GM19452 (cell line): Measurements from ENCODE around the gene GLIPR1.
"Not testable (repeated sequence)": the region's sequence is repeated elsewhere in the genome, so short reads cannot be mapped to it uniquely, and the experiment has no call there.

ENCODE experiments used
- ATAC-seq: cut with Tn5 transposase; IDR thresholded peaks from one replicate; pipeline ENCODE4 v1.9.1; 2021; ENCODE audit not compliant: unreplicated experiment

GLIPR1 gene

GRCh38 chr12:75471902-75472890, 8.4 kb upstream of the GLIPR1 start:
- ATAC-seq, result no peak

DNA sequence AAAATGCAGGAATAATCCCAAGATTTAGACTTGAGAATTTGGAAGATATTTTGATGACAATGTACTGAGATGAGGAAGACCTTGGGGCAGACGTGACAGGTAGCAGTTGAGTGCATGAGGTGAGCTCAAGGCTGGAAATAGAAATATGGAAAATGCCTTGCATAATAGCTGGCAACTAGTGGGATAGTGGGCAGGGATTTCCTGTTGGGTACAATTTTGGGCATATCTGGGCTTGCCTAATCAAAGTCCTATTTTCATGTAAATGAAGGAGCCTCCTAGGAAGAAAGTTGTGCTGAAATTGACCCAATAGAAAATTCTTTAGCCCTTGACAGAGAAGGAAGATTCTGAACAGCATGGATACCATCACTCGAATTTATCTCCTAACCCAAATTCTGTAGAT, 6.4 kb upstream of the GLIPR1 start:
- no peak for ATAC-seq

DNA sequence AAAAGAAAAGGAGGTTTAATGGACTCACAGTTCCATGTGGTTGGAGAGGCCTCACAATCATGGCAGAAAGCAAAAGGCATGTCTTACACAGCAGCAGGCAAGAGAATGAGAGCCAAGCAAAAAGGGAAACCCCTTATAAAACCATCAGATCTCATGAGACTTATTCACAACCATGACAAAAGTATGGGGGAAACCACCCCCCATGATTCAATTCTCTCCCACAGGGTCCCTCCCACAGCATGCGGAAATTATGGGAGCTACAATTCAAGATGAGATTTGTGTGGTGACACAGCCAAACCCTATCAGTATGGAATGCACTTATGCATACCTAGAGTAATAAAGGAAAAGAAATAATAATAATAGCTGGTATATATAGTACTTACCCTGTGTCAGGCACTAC, 4.5 kb upstream of the GLIPR1 start:
- no peak for ATAC-seq

DNA sequence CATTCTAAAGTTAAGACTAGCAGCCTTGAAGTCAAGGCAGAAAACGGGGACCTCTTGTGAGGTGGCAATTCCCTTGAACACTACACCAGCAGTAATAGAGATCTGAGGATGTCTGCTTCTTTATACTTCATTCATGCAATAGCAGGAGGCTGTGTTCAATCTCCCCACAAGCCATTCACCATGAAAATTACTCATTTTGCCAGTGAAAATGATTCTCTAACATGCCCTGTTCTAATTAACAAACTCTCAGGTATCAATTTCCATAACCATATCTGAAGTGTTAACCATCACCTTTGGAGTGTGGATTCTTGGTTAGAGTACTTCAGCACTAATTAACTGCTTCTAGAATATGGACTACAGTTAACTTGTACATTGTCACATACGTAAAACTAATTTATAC, 3.4 kb upstream of the GLIPR1 start:
- ATAC-seq, result no peak

DNA sequence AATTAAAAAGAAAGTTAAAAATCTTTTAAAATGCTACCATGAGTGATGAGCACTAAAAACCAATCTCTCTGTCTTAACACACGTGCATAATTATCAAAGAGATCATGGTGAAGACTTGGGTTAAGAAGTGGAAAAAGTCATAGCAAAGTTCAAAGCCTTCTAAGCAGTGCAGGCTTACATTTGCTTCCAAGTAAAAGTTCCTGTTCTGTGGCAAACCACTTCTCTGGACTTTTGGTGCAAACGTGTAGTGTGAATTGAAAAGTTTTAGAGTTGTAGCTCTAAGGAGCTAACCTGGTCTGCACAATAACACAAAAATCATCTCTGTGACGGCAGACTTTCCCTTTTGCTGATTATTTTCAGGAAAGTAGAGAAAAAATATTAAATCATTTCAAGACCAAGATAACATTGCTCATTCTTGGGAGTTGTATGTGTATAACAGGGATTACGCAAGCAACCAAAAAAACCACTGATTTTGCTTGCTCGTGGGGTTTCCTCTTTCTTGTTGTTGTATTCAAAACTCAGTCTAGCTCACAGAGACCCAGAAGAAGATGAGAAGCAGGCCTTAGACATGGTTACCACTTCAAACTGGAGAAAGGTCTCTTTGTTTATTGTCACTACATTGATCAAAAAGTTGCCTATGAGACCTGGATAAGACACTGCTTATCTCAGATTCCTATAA, 2.3 kb upstream of the GLIPR1 start:
- ATAC-seq, result peak; percentile 15

DNA sequence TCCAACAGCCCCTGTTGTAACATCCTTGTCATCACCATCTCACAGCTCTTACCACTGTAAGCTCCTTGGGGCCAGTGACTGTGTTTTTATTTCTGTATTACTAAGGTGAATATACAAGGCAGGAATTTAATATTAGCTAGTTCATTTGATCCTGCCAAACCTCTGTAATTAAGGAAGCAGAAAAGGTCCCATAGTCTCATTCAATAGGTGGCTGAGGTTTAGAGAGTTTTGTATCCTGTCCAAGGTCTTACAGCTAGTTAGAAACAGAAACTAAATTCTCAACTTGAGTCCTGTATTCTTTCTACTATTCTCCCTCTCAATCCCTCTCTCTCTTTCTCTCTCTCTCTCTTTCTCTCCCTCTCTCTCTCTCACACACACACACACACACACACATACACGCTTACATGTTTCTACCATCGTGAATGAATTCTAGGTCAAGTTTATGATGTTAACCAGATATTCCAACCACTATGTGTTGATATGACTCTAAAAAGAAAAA, 543 bp upstream of the GLIPR1 start:
- ATAC-seq, result peak; percentile 39

DNA sequence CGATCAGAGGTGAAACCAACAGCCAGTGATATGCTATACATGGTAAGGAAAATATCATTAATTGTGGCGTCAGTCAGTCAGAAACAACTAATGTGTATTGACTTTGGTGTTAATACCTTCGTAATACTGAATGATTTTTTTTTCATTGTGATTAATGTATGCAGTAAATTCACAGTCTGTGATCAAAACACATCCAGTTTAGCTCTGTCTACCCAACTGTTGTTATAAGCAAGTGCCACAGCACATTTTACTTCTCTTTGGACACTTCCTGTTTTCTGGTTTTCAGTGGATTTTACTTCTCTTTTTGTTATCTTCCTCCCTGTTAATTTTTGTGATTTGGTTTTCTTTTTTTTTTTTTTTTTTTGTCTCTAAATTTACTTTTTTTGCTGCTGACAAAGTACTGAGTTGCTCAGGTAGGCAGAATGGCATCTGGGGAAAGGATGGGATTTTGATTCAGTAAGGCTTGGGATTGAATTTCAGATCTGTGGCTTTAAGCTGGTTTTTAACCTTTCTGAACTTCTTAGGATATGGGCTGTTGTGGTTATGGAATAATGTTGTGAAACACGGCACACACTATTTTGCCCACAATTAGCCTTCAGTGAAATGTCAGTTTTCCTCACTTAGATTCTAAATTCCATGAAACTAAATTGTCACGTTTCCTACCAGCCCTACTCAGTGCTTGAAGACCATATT, 604 bp downstream of the GLIPR1 start:
- ATAC-seq, result peak; percentile 20

DNA sequence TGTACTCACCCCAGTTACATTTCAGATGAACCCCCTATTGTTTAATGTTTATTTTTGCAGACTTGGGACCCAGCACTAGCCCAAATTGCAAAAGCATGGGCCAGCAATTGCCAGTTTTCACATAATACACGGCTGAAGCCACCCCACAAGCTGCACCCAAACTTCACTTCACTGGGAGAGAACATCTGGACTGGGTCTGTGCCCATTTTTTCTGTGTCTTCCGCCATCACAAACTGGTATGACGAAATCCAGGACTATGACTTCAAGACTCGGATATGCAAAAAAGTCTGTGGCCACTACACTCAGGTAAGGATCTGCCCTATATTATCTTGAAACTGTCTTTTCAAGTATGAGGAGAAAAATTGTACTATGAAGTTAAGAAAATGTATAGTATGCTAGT, 1.2 kb downstream of the GLIPR1 start:
- no peak for ATAC-seq

- no peak for ATAC-seq
Measured at GRCh38 chr12:75482646-75483045, 2.1 kb downstream of the GLIPR1 start.

DNA sequence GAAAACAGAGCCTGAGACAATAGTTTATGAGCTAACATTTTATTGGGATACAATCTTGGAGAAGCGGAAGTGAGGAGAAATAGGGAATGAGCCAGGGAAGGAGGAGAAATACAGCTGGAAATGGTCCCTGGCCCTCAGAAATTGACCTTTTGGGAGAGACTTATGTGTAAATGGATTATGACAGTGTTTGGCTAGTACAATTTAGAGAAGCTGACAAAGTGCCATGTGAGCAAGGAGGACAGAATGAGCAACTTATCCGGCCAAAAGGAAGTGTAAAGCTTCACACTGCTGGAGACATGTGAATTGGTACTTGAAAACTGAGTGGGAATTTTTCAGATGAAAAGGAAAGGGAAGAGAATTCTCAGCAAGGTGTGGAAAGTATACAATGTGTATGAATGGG, 2.9 kb downstream of the GLIPR1 start:
- no peak for ATAC-seq

- ATAC-seq, result not testable (repeated sequence)
Measured at GRCh38 chr12:75484450-75484849, 3.9 kb downstream of the GLIPR1 start.

DNA sequence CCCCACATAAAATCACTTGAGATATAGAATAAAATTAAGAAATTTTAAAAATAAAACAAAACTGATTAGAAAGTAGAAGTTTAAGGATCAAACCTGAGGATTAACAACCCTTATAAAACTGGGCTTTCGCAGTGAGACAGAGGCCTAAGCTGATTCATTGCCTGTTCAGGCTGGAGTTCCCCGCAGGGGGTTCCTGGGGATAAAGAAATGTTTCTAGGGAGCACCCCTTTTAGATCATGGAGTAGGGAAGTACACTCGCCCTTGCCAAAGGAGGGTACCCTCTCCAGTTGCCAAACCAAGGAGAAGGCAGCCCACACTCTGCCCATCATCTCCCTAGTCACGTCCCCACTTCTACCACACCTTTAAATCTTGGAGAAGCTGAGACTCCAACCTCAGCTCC, 6.8 kb downstream of the GLIPR1 start:
- no peak for ATAC-seq

DNA sequence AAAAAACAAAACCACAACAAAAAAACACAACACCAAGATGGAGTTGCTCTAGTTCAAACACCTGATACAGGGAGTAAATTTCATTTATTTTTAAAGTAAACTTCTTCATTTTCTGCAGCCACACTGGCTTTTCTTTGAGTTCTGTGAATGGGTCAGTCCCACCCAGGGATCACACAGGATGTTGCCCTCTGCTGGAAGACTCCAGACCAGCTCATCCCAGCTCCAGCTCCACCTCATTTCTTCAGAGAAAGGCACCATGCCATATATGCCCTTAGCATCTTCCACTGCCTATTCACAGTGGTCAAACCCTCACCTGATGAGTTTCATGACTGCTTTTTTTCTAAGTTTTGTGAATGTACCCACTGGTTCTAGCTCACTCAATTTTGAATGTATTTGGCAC, 8.0 kb downstream of the GLIPR1 start:
- no peak for ATAC-seq

GRCh38 chr12:75489187-75489586, 8.6 kb downstream of the GLIPR1 start:
- no peak for ATAC-seq

GRCh38 chr12:75489613-75490210, 9.2 kb downstream of the GLIPR1 start:
- peak; percentile 57 for ATAC-seq

- no peak for ATAC-seq
Measured at GRCh38 chr12:75491169-75491568, 10.6 kb downstream of the GLIPR1 start.

DNA sequence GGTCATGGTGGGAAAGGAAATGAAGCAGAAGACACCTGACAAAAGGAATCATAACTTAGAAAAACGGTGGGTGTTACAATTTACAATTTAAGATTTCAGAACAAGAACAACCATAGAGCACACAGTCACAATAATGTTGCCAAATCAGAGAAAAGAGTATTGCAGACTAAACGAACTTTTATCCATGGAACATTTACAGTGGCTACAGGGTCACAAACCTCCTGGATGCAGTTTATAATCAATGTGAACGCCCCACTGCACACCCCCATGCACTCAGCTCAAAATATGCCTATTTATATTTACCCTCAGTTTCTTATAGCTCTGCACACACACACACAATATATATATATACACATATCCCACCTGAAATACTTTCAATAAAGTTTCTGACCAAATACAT, 22.9 kb downstream of the GLIPR1 start:
- ATAC-seq, result no peak

DNA sequence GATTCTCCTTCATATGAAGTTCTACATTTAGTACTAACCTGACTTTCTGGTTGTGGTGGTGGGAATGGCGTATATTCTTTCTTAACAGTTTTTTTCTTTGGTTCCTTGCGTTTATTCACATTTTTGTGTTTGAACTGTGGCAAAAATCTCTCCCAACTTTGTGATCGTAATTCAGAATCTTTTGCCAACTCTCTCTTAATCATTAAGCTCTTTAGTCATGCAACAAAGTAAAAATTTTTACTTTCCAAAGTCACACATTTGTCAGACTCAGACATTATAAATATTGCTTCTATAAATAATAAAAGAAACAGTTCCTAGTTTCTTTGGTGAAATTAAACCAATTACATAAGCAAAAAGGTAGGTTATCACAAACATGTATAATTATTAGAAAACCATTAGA, 23.3 kb downstream of the GLIPR1 start:
- no peak for ATAC-seq

GRCh38 chr12:75505706-75506312, 25.3 kb downstream of the GLIPR1 start:
- no peak for ATAC-seq

DNA sequence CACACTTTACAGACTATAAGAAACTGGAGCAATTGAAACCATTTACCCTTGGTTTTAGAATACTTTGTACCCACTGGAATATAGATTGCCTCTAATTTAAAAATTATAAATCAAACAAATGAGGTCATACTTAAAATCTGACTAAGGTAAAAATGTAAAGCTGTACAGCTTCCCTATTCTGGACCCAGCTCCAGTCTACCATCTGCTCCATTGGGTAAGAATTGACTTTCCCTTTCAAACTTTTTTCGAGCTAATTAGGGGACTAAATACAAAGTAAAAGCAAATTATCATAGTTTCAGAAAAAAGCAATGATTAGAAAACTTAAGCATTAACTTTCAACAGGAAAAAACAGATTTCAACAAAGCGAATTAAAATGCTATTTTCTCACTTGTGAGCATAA, 26.5 kb downstream of the GLIPR1 start:
- no peak for ATAC-seq

DNA sequence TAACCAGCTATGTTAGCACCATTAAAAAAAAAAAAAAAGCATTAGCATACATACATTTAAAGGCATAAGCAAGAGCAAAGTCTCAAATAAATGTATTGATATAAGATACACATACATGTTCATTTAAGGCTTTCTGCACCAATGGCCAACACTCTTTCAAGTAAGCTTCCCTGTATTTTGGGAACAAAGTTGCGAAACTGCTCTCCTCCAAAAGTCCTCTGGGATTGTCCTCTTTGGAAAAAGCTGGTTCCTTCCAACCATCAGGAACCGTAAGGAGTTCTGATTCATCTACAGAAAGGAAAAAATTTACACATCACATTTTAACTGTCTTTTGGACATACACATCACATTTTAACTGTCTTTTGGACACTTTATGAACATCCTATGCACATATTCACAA, 27.6 kb downstream of the GLIPR1 start:
- no peak for ATAC-seq
